GM19240 (cell line): ENCODE results near the gene FIGNL2.

Experiments
- DNase-seq: peaks from one replicate; pipeline ENCODE4 v3.0.0; 2011; ENCODE audit warnings: low spot score; ENCODE audit not compliant: insufficient read length

The FIGNL2 gene

DNA sequence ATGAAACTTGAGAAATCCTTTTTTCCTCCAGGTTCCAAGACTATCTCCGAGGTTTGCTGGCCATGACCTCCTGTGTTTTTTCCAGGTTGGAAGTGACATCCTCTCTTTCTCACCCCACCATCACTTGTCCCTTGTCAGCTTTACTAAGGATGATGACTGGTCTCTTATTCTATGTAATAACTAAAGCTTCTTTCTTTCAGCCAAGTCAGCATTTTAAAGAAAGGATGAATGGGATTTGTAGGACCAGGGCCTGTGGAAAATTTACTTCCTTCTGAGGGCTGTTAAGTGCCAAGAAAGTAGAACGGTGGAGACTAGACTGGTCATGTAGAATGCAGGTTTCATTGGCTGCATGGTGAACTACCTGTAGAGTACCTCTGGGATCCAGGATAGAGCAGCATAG, 73.6 kb downstream of the FIGNL2 start:
- DNase-seq, result no peak

- DNase-seq, result no peak
Measured at GRCh38 chr12:51773145-51773869, 75.2 kb downstream of the FIGNL2 start.

DNA sequence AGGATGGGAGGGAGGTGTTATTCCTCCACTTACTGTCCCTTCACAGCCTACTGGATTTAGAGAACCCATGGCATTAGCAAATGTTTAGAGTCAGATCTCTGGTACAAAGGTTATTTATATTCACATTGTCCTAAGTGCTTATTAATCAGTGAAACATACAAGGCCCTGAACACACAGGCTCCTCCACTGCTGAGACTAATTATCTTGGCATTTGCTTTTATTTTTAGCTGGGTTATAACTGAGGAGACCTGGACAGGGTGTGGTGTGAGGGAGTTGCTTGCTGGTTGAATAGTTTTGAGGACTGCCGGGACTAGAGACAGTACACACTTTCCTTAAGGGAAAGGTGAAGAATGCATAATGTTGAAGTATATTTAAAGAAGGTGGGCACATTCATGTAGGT, 77.5 kb downstream of the FIGNL2 start:
- no peak for DNase-seq
